Measurements from ENCODE around the gene ATP10A.

The ATP10A gene

GRCh38 chr15:25691544-25692430, 171.3 kb downstream of the ATP10A start:
- Histone ChIP-seq H3K27ac (ENCODE audit: low read depth, low read length) (no peak overlapping the region), H3K9me3 (ENCODE audit: insufficient read depth, low read depth, low read length) (no peaks in the 10 kb centered on the region), H3K27me3 (ENCODE audit: insufficient read depth, low read length) (no peaks in the 10 kb centered on the region), H3K4me3 (ENCODE audit: low read length) (no peak overlapping the region), H3K36me3 (ENCODE audit: insufficient read depth, low read length) (no peaks in the 10 kb centered on the region), H3K9ac (ENCODE audit: low read depth, low read length) (no peak overlapping the region), H3K4me1 (ENCODE audit: insufficient read depth, low read length) (peaks cover 7% of the 10 kb centered on the region; the same call in 1 of the 2 replicates)
- WGBS: 81% methylated on average over 13 of the region's 13 CpGs

- peaks cover 5% of the 10 kb centered on the region; the same call in 1 of the 2 replicates for H3K4me1 ChIP-seq (ENCODE audit: insufficient read depth, low read length)
- no peaks in the 10 kb centered on the region for H3K36me3 ChIP-seq (ENCODE audit: insufficient read depth, low read length)
- H3K9me3 ChIP-seq (ENCODE audit: insufficient read depth, low read depth, low read length): no peaks in the 10 kb centered on the region
- no peak overlapping the region for H3K4me3 ChIP-seq (ENCODE audit: low read length)
- H3K9ac ChIP-seq (ENCODE audit: low read depth, low read length): no peak overlapping the region
- H3K27ac ChIP-seq (ENCODE audit: low read depth, low read length): no peak overlapping the region
- H3K27me3 ChIP-seq (ENCODE audit: insufficient read depth, low read length): no peaks in the 10 kb centered on the region
- WGBS: 89% methylated on average over 18 of the region's 18 CpGs
Observed at GRCh38 chr15:25690673-25691543, 172.2 kb downstream of the ATP10A start.

GRCh38 chr15:25689592-25689991, 173.5 kb downstream of the ATP10A start:
- H3K9ac ChIP-seq (ENCODE audit: low read depth, low read length): no peak overlapping the region
- 80% methylated on average over 4 of the region's 4 CpGs for WGBS
- H3K36me3 ChIP-seq (ENCODE audit: insufficient read depth, low read length): no peaks in the 10 kb centered on the region
- H3K9me3 ChIP-seq (ENCODE audit: insufficient read depth, low read depth, low read length): no peaks in the 10 kb centered on the region
- no peak overlapping the region for H3K4me3 ChIP-seq (ENCODE audit: low read length)
- no peaks in the 10 kb centered on the region for H3K27me3 ChIP-seq (ENCODE audit: insufficient read depth, low read length)
- H3K27ac ChIP-seq (ENCODE audit: low read depth, low read length): no peak overlapping the region
- H3K4me1 ChIP-seq (ENCODE audit: insufficient read depth, low read length): peaks cover 11% of the 10 kb centered on the region

- no peak overlapping the region for H3K9ac ChIP-seq (ENCODE audit: low read depth, low read length)
- no peaks in the 10 kb centered on the region for H3K27me3 ChIP-seq (ENCODE audit: insufficient read depth, low read length)
- H3K4me1 ChIP-seq (ENCODE audit: insufficient read depth, low read length): peaks cover 14% of the 10 kb centered on the region
- H3K27ac ChIP-seq (ENCODE audit: low read depth, low read length): no peak overlapping the region
- H3K9me3 ChIP-seq (ENCODE audit: insufficient read depth, low read depth, low read length): no peaks in the 10 kb centered on the region
- H3K4me3 ChIP-seq (ENCODE audit: low read length): no peak overlapping the region
- no peaks in the 10 kb centered on the region for H3K36me3 ChIP-seq (ENCODE audit: insufficient read depth, low read length)
- 96% methylated on average over 9 of the region's 9 CpGs for WGBS
Observed at GRCh38 chr15:25688166-25688565, 175.0 kb downstream of the ATP10A start.

- no peaks in the 10 kb centered on the region for H3K9me3 ChIP-seq (ENCODE audit: insufficient read depth, low read depth, low read length)
- no peaks in the 10 kb centered on the region for H3K27me3 ChIP-seq (ENCODE audit: insufficient read depth, low read length)
- no peak overlapping the region for H3K4me3 ChIP-seq (ENCODE audit: low read length)
- no peak overlapping the region for H3K9ac ChIP-seq (ENCODE audit: low read depth, low read length)
- H3K4me1 ChIP-seq (ENCODE audit: insufficient read depth, low read length): peaks cover 14% of the 10 kb centered on the region
- no peaks in the 10 kb centered on the region for H3K36me3 ChIP-seq (ENCODE audit: insufficient read depth, low read length)
- H3K27ac ChIP-seq (ENCODE audit: low read depth, low read length): no peak overlapping the region
- 98% methylated on average over 15 of the region's 15 CpGs for WGBS
Observed at GRCh38 chr15:25687689-25688088, 175.4 kb downstream of the ATP10A start.

- Histone ChIP-seq H3K4me3 (ENCODE audit: low read length) (no peak overlapping the region), H3K9ac (ENCODE audit: low read depth, low read length) (no peak overlapping the region), H3K36me3 (ENCODE audit: insufficient read depth, low read length) (no peaks in the 10 kb centered on the region), H3K4me1 (ENCODE audit: insufficient read depth, low read length) (peaks cover 13% of the 10 kb centered on the region), H3K27me3 (ENCODE audit: insufficient read depth, low read length) (no peaks in the 10 kb centered on the region), H3K9me3 (ENCODE audit: insufficient read depth, low read depth, low read length) (no peaks in the 10 kb centered on the region), H3K27ac (ENCODE audit: low read depth, low read length) (no peak overlapping the region)
- WGBS: 94% methylated on average over 5 of the region's 5 CpGs
Observed at GRCh38 chr15:25687276-25687675, 175.9 kb downstream of the ATP10A start.

- Histone ChIP-seq H3K27me3 (ENCODE audit: insufficient read depth, low read length) (no peaks in the 10 kb centered on the region), H3K9me3 (ENCODE audit: insufficient read depth, low read depth, low read length) (no peaks in the 10 kb centered on the region), H3K4me1 (ENCODE audit: insufficient read depth, low read length) (peaks cover 12% of the 10 kb centered on the region; the same call in 1 of the 2 replicates), H3K27ac (ENCODE audit: low read depth, low read length) (no peak overlapping the region), H3K36me3 (ENCODE audit: insufficient read depth, low read length) (no peaks in the 10 kb centered on the region), H3K4me3 (ENCODE audit: low read length) (no peak overlapping the region), H3K9ac (ENCODE audit: low read depth, low read length) (no peak overlapping the region)
- WGBS: 82% methylated on average over 6 of the region's 6 CpGs
Observed at GRCh38 chr15:25686780-25687179, 176.3 kb downstream of the ATP10A start.

- Histone ChIP-seq H3K27ac (ENCODE audit: low read depth, low read length) (no peak overlapping the region), H3K4me1 (ENCODE audit: insufficient read depth, low read length) (peaks cover 15% of the 10 kb centered on the region), H3K36me3 (ENCODE audit: insufficient read depth, low read length) (no peaks in the 10 kb centered on the region), H3K4me3 (ENCODE audit: low read length) (no peak overlapping the region), H3K9me3 (ENCODE audit: insufficient read depth, low read depth, low read length) (no peaks in the 10 kb centered on the region), H3K9ac (ENCODE audit: low read depth, low read length) (no peak overlapping the region), H3K27me3 (ENCODE audit: insufficient read depth, low read length) (no peaks in the 10 kb centered on the region)
- 70% methylated on average over 11 of the region's 13 CpGs for WGBS
Observed at GRCh38 chr15:25684521-25685431, 178.4 kb downstream of the ATP10A start.

GRCh38 chr15:25683911-25684310, 179.2 kb downstream of the ATP10A start:
- WGBS: 79% methylated on average over 3 of the region's 3 CpGs
- Histone ChIP-seq H3K9me3 (ENCODE audit: insufficient read depth, low read depth, low read length) (no peaks in the 10 kb centered on the region), H3K4me1 (ENCODE audit: insufficient read depth, low read length) (peaks cover 12% of the 10 kb centered on the region), H3K27me3 (ENCODE audit: insufficient read depth, low read length) (no peaks in the 10 kb centered on the region), H3K9ac (ENCODE audit: low read depth, low read length) (no peak overlapping the region), H3K36me3 (ENCODE audit: insufficient read depth, low read length) (no peaks in the 10 kb centered on the region), H3K4me3 (ENCODE audit: low read length) (no peak overlapping the region), H3K27ac (ENCODE audit: low read depth, low read length) (no peak overlapping the region)

GRCh38 chr15:25683415-25683814, 179.7 kb downstream of the ATP10A start:
- Histone ChIP-seq H3K27me3 (ENCODE audit: insufficient read depth, low read length) (no peaks in the 10 kb centered on the region), H3K9ac (ENCODE audit: low read depth, low read length) (no peak overlapping the region), H3K36me3 (ENCODE audit: insufficient read depth, low read length) (no peaks in the 10 kb centered on the region), H3K4me3 (ENCODE audit: low read length) (no peak overlapping the region), H3K9me3 (ENCODE audit: insufficient read depth, low read depth, low read length) (no peaks in the 10 kb centered on the region), H3K27ac (ENCODE audit: low read depth, low read length) (no peak overlapping the region), H3K4me1 (ENCODE audit: insufficient read depth, low read length) (peaks cover 12% of the 10 kb centered on the region)
- 93% methylated on average over 6 of the region's 6 CpGs for WGBS

Data from HUES64 (cell line).